Hepatocyte (in vitro differentiated cells): Measurements from ENCODE around the gene HMCN1.

Source experiments
- EZH2 ChIP-seq: fragments of 200-600 bp; sonication (generic); IDR thresholded peaks from 2 replicates; pipeline ENCODE4 v1.6.1; 2016; ENCODE audit warnings: antibody characterized with exemption, mild to moderate bottlenecking, borderline replicate concordance
- EZH2phosphoT487 ChIP-seq: fragments of 200-600 bp; sonication (generic); IDR thresholded peaks from one replicate; pipeline ENCODE4 v1.6.1; 2018; ENCODE audit warnings: antibody characterized with exemption, mild to moderate bottlenecking, low read depth, moderate library complexity; ENCODE audit not compliant: unreplicated experiment, severe bottlenecking
- TF ChIP-seq, protein P1 (sequence below): fragments of 200-600 bp; sonication (generic); IDR thresholded peaks from 2 replicates; pipeline ENCODE4 v1.5.1; 2016; ENCODE audit warnings: antibody characterized with exemption, mild to moderate bottlenecking; ENCODE audit not compliant: poor library complexity

DNA sequence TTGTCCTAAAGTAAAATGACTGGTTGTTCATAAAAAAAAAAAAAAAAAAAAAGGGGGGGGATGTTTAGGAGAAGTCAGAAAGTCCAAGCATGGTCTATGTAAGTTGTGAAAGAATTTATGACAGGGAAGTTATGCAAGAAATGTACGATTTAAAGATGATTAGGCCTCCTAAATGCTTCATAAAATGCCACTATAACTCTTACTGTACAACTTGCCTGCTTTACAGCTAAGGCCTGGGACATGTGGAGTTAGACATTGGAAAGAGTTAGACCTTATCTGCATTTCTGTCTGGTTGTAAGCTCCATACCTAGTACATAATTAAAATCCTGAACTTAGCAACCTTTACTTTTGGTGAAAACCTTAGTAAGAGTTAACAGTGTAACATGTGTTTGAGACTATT, 490.9 kb downstream of the HMCN1 start:
- TF ChIP-seq, protein P1, sequence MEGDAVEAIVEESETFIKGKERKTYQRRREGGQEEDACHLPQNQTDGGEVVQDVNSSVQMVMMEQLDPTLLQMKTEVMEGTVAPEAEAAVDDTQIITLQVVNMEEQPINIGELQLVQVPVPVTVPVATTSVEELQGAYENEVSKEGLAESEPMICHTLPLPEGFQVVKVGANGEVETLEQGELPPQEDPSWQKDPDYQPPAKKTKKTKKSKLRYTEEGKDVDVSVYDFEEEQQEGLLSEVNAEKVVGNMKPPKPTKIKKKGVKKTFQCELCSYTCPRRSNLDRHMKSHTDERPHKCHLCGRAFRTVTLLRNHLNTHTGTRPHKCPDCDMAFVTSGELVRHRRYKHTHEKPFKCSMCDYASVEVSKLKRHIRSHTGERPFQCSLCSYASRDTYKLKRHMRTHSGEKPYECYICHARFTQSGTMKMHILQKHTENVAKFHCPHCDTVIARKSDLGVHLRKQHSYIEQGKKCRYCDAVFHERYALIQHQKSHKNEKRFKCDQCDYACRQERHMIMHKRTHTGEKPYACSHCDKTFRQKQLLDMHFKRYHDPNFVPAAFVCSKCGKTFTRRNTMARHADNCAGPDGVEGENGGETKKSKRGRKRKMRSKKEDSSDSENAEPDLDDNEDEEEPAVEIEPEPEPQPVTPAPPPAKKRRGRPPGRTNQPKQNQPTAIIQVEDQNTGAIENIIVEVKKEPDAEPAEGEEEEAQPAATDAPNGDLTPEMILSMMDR: no peak
- no peak for TF ChIP-seq EZH2
- no peak for TF ChIP-seq EZH2phosphoT487
